ENCODE results near the gene GRAP2.
"Not testable (repeated sequence)": the region's sequence is repeated elsewhere in the genome, so short reads cannot be mapped to it uniquely, and the experiment has no call there.

The GRAP2 gene

DNA sequence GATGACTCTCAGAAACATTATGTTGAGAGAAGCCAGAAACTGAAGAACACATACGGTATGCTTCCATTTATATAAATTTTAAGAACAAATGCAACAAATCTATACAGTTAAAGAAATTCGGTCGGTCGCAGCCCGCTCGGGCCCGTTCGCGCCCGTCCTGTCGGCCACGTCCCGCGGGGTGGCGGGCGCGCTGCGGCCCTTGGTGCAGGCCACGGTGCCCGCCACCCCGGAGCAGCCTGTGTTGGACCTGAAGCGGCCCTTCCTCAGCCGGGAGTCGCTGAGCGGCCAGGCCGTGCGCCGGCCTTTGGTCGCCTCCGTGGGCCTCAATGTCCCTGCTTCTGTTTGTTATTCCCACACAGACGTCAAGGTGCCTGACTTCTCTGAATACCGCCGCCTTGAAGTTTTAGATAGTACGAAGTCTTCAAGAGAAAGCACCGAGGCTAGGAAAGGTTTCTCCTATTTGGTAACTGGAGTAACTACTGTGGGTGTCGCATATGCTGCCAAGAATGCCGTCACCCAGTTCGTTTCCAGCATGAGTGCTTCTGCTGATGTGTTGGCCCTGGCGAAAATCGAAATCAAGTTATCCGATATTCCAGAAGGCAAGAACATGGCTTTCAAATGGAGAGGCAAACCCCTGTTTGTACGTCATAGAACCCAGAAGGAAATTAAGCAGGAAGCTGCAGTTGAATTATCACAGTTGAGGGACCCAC lies 25.6 kb upstream of the GRAP2 start:
- not testable (repeated sequence) for DNase-seq (ENCODE audit: low read depth); H3K4me1 ChIP-seq (ENCODE audit: control insufficient read depth, insufficient read depth, low read length); H3K9ac ChIP-seq (ENCODE audit: low read length); H3K36me3 ChIP-seq (ENCODE audit: control insufficient read depth, insufficient read depth, low read length, severe bottlenecking); H3K9me3 ChIP-seq (ENCODE audit: control insufficient read depth, low read length); H3K4me3 ChIP-seq (ENCODE audit: low read length)
- H3K27me3 ChIP-seq (replicated peaks; ENCODE audit: control insufficient read depth, insufficient read depth, low read length) = peaks cover 11% of the 10 kb centered on the region

- DNase-seq (ENCODE audit: low read depth) = no peak
- H3K36me3 ChIP-seq (ENCODE audit: control insufficient read depth, insufficient read depth, low read length, severe bottlenecking) = no peaks in the 10 kb centered on the region
- no peaks in the 10 kb centered on the region for H3K4me1 ChIP-seq (ENCODE audit: control insufficient read depth, insufficient read depth, low read length)
- no peaks in the 10 kb centered on the region for H3K9me3 ChIP-seq (ENCODE audit: control insufficient read depth, low read length)
- H3K9ac ChIP-seq (ENCODE audit: low read length) = no peak overlapping the region
- H3K27me3 ChIP-seq (replicated peaks; ENCODE audit: control insufficient read depth, insufficient read depth, low read length) = peaks cover 21% of the 10 kb centered on the region
- no peak overlapping the region for H3K4me3 ChIP-seq (ENCODE audit: low read length)
Measured at GRCh38 chr22:39877079-39877845, 23.6 kb upstream of the GRAP2 start.

- DNase-seq (ENCODE audit: low read depth) = no peak
- H3K9ac ChIP-seq (ENCODE audit: low read length) = no peak overlapping the region
- H3K36me3 ChIP-seq (ENCODE audit: control insufficient read depth, insufficient read depth, low read length, severe bottlenecking) = no peaks in the 10 kb centered on the region
- no peak overlapping the region for H3K4me3 ChIP-seq (ENCODE audit: low read length)
- peaks cover 29% of the 10 kb centered on the region for H3K27me3 ChIP-seq (replicated peaks; ENCODE audit: control insufficient read depth, insufficient read depth, low read length)
- no peaks in the 10 kb centered on the region for H3K4me1 ChIP-seq (ENCODE audit: control insufficient read depth, insufficient read depth, low read length)
- peaks cover 6% of the 10 kb centered on the region for H3K9me3 ChIP-seq (ENCODE audit: control insufficient read depth, low read length)
Measured at GRCh38 chr22:39880722-39881121, 20.2 kb upstream of the GRAP2 start.

DNA sequence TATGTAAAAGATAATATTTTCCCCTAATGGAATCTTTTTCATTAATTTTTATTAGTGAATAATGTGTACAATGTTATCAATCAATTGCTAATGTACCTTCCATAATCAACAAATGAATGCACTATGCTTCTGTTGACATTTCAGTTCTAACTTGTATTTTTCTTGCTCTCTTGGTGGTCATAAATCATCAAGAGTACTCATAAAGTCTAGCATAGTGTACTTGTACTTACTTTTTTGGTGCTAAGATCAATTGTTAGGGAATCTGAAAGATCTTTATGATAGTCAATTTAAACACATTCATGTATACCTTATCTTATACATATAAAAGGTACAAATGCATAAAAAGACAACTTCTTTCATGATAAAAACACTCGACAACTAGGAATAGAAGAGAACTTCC lies 17.8 kb upstream of the GRAP2 start:
- no peak overlapping the region for H3K4me3 ChIP-seq (ENCODE audit: low read length)
- DNase-seq (ENCODE audit: low read depth) = no peak
- H3K4me1 ChIP-seq (ENCODE audit: control insufficient read depth, insufficient read depth, low read length) = no peaks in the 10 kb centered on the region
- no peak overlapping the region for H3K9ac ChIP-seq (ENCODE audit: low read length)
- no peaks in the 10 kb centered on the region for H3K36me3 ChIP-seq (ENCODE audit: control insufficient read depth, insufficient read depth, low read length, severe bottlenecking)
- peaks cover 24% of the 10 kb centered on the region for H3K27me3 ChIP-seq (replicated peaks; ENCODE audit: control insufficient read depth, insufficient read depth, low read length)
- peaks cover 6% of the 10 kb centered on the region for H3K9me3 ChIP-seq (ENCODE audit: control insufficient read depth, low read length)

DNA sequence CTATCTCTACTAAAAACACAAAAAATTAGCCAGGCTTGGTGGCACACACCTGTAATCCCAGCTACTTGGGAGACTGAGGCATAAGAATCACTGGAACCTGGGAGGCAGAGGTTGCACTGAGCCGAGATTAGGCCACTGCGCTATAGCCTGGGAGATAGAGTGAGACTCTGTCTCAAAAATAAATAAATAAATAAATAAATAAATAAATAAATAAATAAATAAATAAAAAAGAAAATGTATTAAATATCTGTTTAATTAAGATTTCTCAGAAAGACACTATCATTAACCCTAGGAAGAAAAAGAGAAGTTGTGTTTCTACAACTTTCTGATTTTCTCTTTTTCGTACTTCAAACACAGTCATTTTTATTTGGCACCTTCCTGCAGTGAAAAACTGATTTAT lies 11.0 kb upstream of the GRAP2 start:
- not testable (repeated sequence) for H3K9me3 ChIP-seq (ENCODE audit: control insufficient read depth, low read length); H3K9ac ChIP-seq (ENCODE audit: low read length); DNase-seq (ENCODE audit: low read depth); H3K4me3 ChIP-seq (ENCODE audit: low read length); H3K4me1 ChIP-seq (ENCODE audit: control insufficient read depth, insufficient read depth, low read length); H3K36me3 ChIP-seq (ENCODE audit: control insufficient read depth, insufficient read depth, low read length, severe bottlenecking)
- peaks cover 36% of the 10 kb centered on the region for H3K27me3 ChIP-seq (replicated peaks; ENCODE audit: control insufficient read depth, insufficient read depth, low read length)

- DNase-seq (ENCODE audit: low read depth) = no peak
Measured at GRCh38 chr22:39893526-39893925, 7.4 kb upstream of the GRAP2 start, which contains the start of gene ENTHD1. Gene ENTHD1, minus strand, starts transcription at chr22:39893760. Its CDS starts 6,012 bp downstream, at chr22:39887748.

DNA sequence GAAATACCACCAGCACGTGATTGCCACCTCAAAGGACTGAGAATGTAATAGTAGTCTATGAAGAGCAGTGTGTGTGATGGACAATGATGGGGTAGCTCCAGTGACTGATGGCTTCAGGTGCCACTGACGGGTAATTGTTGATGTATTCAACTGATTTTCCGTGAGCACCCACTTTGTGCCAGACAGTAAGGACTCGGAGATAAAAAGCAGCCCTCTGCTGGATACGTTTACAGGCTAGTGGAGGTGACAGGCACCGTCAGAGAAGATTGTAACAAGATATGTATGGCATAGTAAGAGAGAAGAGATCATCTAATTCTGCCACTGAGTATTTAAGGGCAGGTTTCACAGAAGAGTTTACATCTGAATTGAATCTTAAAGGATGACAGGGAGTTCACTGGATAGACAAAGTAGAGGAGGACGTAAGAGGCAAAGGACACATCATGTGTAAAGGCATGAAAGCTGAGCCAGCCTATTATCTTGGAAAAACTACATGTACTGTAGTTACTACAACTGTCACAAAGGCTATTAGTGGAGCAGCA lies 6.3 kb upstream of the GRAP2 start:
- no peaks in the 10 kb centered on the region for H3K9me3 ChIP-seq (ENCODE audit: control insufficient read depth, low read length)
- H3K27me3 ChIP-seq (replicated peaks; ENCODE audit: control insufficient read depth, insufficient read depth, low read length) = peaks cover 32% of the 10 kb centered on the region
- DNase-seq (ENCODE audit: low read depth) = no peak
- H3K9ac ChIP-seq (ENCODE audit: low read length) = no peak overlapping the region
- H3K36me3 ChIP-seq (ENCODE audit: control insufficient read depth, insufficient read depth, low read length, severe bottlenecking) = no peaks in the 10 kb centered on the region
- H3K4me1 ChIP-seq (ENCODE audit: control insufficient read depth, insufficient read depth, low read length) = peaks cover 13% of the 10 kb centered on the region
- no peak overlapping the region for H3K4me3 ChIP-seq (ENCODE audit: low read length)

More at GRCh38 chr22:39893526-39893925, 7.4 kb upstream of the GRAP2 start, which contains the start of gene ENTHD1:
- H3K9ac ChIP-seq (ENCODE audit: low read length) = no peak within 1 kb of the TSS
- no peaks in the 10 kb centered on the region for H3K36me3 ChIP-seq (ENCODE audit: control insufficient read depth, insufficient read depth, low read length, severe bottlenecking)
- H3K4me3 ChIP-seq (ENCODE audit: low read length) = no peak within 1 kb of the TSS
- peaks cover 9% of the 10 kb centered on the region for H3K4me1 ChIP-seq (ENCODE audit: control insufficient read depth, insufficient read depth, low read length)
- H3K9me3 ChIP-seq (ENCODE audit: control insufficient read depth, low read length) = no peaks in the 10 kb centered on the region
- peaks cover 43% of the 10 kb centered on the region for H3K27me3 ChIP-seq (replicated peaks; ENCODE audit: control insufficient read depth, insufficient read depth, low read length)

DNA sequence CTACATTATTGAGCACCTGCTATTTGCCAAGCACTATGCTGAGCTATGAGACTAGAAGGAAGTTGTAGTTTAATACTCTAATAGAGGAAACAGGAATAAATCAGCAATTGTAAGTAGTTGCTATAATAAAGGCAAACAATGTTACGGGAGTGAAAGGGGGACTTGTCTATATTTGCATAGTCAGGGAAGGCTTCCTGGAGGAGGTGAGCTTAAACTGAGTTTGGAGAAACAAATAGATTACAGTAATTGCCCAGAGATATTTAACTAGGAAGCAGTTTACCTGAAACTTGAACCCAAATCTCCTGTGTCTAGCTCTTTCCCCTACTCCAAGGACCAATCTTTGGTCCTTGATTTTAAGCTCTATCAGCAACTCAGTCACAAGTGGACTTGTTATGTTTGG lies 5.2 kb upstream of the GRAP2 start:
- DNase-seq (ENCODE audit: low read depth) = no peak
- no peaks in the 10 kb centered on the region for H3K36me3 ChIP-seq (ENCODE audit: control insufficient read depth, insufficient read depth, low read length, severe bottlenecking)
- H3K4me3 ChIP-seq (ENCODE audit: low read length) = no peak overlapping the region
- peaks cover 13% of the 10 kb centered on the region for H3K4me1 ChIP-seq (ENCODE audit: control insufficient read depth, insufficient read depth, low read length)
- H3K9me3 ChIP-seq (ENCODE audit: control insufficient read depth, low read length) = no peaks in the 10 kb centered on the region
- peaks cover 38% of the 10 kb centered on the region for H3K27me3 ChIP-seq (replicated peaks; ENCODE audit: control insufficient read depth, insufficient read depth, low read length)
- no peak overlapping the region for H3K9ac ChIP-seq (ENCODE audit: low read length)

GRCh38 chr22:39896313-39896996 lies 4.4 kb upstream of the GRAP2 start:
- no peak for DNase-seq (ENCODE audit: low read depth)
- H3K27me3 ChIP-seq (replicated peaks; ENCODE audit: control insufficient read depth, insufficient read depth, low read length) = peaks cover 45% of the 10 kb centered on the region
- no peaks in the 10 kb centered on the region for H3K36me3 ChIP-seq (ENCODE audit: control insufficient read depth, insufficient read depth, low read length, severe bottlenecking)
- H3K9me3 ChIP-seq (ENCODE audit: control insufficient read depth, low read length) = no peaks in the 10 kb centered on the region
- H3K4me3 ChIP-seq (ENCODE audit: low read length) = no peak overlapping the region
- H3K4me1 ChIP-seq (ENCODE audit: control insufficient read depth, insufficient read depth, low read length) = peaks cover 13% of the 10 kb centered on the region
- no peak overlapping the region for H3K9ac ChIP-seq (ENCODE audit: low read length)

DNA sequence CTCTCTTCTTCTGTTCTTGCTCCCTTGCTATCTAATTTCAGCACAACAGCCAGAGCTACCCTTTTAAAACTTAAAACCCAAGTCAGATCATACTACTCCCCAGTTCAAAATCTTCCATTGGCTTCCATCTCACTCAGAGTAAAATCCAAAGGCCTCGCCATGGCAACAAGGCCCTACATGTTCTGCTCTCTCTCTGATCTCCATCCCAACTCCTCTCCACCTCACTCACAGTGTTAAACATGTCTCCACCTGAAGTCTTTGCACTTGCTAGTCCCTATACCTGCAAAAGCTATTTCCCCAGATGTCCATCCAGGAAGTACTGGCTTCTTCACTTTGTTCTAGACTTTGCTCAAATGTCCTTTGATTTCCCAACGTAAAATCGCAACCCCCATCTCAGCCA lies 3.0 kb upstream of the GRAP2 start:
- no peak for DNase-seq (ENCODE audit: low read depth)

DNA sequence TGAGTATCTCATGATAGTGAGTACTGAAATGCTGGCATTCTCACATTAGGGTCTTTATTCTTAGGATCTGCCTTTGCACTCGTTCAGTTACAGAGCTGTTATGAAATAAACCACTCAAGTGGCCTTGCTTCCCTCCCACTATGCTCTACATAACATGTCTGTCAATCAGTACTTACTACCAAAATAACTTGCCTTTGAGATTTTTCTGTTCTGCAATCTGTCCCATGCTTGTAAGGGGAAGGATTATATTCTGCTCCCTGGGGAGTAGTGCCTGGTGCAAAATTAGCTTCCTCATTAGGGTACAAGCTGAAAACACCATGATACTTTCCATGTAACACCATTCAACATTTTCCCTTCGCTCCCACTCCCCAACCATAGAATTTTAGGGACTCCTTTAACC lies 1.9 kb upstream of the GRAP2 start:
- Histone ChIP-seq H3K27me3 (replicated peaks; ENCODE audit: control insufficient read depth, insufficient read depth, low read length) (peaks cover 39% of the 10 kb centered on the region), H3K4me1 (ENCODE audit: control insufficient read depth, insufficient read depth, low read length) (peaks cover 13% of the 10 kb centered on the region), H3K9ac (ENCODE audit: low read length) (no peak overlapping the region), H3K9me3 (ENCODE audit: control insufficient read depth, low read length) (no peaks in the 10 kb centered on the region), H3K4me3 (ENCODE audit: low read length) (no peak overlapping the region), H3K36me3 (ENCODE audit: control insufficient read depth, insufficient read depth, low read length, severe bottlenecking) (no peaks in the 10 kb centered on the region)
- no peak for DNase-seq (ENCODE audit: low read depth)

More for the DNA sequence above, 3.0 kb upstream of the GRAP2 start:
- Histone ChIP-seq H3K36me3 (ENCODE audit: control insufficient read depth, insufficient read depth, low read length, severe bottlenecking) (no peaks in the 10 kb centered on the region), H3K9ac (ENCODE audit: low read length) (no peak overlapping the region), H3K4me3 (ENCODE audit: low read length) (no peak overlapping the region), H3K9me3 (ENCODE audit: control insufficient read depth, low read length) (no peaks in the 10 kb centered on the region), H3K27me3 (replicated peaks; ENCODE audit: control insufficient read depth, insufficient read depth, low read length) (peaks cover 47% of the 10 kb centered on the region), H3K4me1 (ENCODE audit: control insufficient read depth, insufficient read depth, low read length) (peaks cover 13% of the 10 kb centered on the region)

Measured in adipocyte (in vitro differentiated cells).